GM19397 (cell line): ENCODE measurements around the gene ATAD3B.
"Not testable (repeated sequence)": the region's sequence is repeated elsewhere in the genome, so short reads cannot be mapped to it uniquely, and the experiment has no call there.

ENCODE experiments used
- ATAC-seq: cut with Tn5 transposase; IDR thresholded peaks from one replicate; pipeline ENCODE4 v1.9.1; 2021; ENCODE audit warnings: mild to moderate bottlenecking, moderate library complexity; ENCODE audit not compliant: unreplicated experiment

ATAD3B gene

DNA sequence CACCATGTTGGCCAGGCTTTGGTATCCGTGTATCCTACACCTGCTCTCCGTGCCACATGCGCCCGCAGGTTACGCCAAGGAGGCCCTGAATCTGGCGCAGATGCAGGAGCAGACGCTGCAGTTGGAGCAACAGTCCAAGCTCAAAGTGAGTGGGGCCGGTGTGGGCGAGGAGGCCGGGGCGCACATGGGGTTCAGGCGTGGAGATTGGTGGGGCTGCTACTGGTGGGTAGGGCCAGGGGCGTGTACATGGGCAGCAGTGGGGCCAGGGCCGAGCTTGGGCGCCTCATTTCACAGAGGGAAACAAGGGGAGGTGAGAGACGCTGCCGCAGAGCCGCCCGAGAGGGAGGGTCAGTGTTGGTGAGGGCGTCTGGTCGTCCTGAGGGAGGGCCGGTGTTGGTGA lies 5.6 kb downstream of the ATAD3B start:
- no peak for ATAC-seq

- no peak for ATAC-seq
Measured at GRCh38 chr1:1479547-1480487, 8.3 kb downstream of the ATAD3B start.

- ATAC-seq, result not testable (repeated sequence)
Measured at GRCh38 chr1:1480488-1480867, 8.9 kb downstream of the ATAD3B start.

DNA sequence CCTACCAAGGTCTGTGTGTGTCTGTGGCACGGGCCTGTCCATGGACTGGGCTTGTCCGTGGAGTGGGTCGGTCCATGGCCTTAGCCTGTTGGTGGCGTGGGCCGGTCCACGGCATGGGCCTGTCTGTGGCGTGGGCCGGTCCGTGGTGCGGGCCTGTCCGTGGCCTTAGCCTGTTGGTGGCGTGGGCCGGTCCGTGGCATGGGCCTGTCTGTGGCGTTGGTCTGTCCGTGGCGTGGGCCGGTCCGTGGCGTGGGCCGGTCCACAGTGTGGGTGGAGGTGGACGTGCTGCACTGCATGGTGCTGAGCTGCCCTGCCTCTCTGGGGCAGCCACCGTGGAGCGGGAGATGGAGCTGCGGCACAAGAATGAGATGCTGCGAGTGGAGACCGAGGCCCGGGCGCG lies 10.2 kb downstream of the ATAD3B start:
- ATAC-seq, result not testable (repeated sequence)

- no peak for ATAC-seq
Measured at GRCh38 chr1:1482856-1483255, 11.3 kb downstream of the ATAD3B start.

DNA sequence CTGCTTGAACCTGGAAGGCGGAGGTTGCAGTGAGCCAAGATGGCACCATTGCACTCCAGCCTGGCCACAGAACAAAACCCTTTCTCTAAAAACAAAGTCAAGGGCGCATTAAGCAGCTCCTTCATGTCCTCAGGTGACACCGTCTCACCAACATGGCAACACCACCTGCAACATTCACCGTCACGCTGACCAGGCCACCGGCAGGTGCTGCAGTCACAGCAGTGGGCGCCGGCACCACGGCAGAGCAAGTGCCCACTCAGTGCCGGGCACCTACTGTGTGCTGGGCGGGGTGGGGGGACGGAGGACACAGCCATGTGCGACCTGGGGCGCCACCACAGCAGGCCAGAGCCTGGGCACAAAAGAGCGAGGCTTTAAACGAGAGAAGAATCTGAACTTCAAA lies 12.1 kb downstream of the ATAD3B start:
- no peak for ATAC-seq

GRCh38 chr1:1484976-1485750 lies 13.6 kb downstream of the ATAD3B start:
- not testable (repeated sequence) for ATAC-seq

GRCh38 chr1:1485755-1486317 lies 14.3 kb downstream of the ATAD3B start:
- not testable (repeated sequence) for ATAC-seq

GRCh38 chr1:1487701-1488100 lies 16.1 kb downstream of the ATAD3B start:
- ATAC-seq, result no peak

DNA sequence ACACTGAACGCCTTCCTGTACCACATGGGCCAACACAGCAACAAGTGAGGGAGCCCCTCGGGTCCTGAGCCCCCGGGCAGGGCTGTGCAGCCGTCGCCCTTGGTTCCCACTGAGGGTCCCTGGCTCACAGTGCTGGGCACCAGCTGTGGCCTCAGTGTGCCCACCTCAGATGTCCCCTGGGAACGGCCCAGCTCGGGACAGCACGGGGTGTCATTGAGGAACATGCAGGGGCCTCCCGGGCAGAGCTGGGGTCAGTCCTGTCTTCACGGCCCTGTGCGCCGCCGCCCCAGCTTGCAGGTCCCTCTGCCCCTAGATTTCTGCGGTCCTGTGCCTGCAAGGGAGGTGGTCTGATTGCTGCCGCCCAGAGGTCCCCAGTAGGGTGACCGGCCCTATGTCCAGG lies 17.7 kb downstream of the ATAD3B start:
- ATAC-seq, result no peak

DNA sequence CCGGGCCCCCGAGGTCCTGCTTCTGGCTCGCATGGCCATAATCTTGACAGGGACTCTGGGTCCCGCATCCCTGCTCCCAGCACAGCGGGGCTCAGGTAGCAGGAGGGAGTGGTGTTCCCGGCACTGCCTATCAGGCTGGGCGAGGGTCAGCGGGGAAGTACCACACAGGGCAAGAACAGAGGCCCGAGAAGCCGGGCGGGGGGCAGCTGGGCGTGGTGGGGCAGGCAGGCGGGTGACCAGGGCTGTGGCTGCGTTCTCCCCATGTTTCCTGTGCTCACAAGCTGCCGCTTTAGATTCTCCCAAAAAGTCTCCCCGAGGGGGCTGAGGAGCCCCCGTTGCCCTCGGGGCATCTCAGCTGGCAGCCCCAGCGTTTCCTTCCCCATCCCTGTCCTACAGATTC lies 18.3 kb downstream of the ATAD3B start:
- no peak for ATAC-seq

- no peak for ATAC-seq
Measured at GRCh38 chr1:1490633-1491230, 19.2 kb downstream of the ATAD3B start.

DNA sequence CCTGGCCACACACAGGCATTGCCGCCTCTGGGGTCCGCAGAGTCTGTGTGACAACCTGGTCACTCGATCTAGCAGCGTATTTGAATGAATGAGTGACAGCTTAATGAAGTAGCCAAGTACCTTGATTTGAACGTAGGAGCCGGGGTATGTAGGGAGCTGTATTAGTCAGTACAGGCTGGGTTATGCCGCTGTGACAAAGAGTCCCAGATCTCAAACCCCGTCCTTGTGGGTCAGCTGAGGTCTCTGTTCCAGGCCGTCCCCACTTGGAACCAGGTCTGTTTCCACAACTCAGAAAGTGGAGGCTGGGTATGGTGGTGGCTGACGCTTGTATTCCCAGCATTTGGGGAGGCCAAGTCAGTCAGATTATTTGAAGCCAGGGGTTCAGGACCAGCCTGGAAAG lies 20.0 kb downstream of the ATAD3B start:
- ATAC-seq, result no peak

DNA sequence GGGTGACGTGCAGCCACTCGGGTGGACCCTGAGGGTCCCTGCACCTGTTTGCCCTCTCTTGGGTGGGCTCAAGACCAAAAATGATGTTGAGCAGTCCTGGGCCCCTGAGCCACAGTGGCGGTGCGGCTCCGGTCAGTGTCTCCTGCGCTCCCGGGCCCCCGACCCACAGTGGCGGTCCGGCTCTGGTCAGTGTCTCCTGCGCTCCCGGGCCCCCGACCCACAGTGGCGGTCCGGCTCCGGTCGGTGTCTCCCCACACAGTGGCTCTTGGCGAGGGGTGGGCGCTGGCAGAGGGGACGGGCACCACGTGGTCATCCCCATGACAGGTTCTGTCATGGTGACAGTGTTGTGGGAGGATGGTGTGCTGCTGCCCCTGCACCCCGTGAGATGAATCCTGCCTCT lies 22.7 kb downstream of the ATAD3B start:
- not testable (repeated sequence) for ATAC-seq

GRCh38 chr1:1495461-1495975 lies 24.0 kb downstream of the ATAD3B start:
- not testable (repeated sequence) for ATAC-seq

DNA sequence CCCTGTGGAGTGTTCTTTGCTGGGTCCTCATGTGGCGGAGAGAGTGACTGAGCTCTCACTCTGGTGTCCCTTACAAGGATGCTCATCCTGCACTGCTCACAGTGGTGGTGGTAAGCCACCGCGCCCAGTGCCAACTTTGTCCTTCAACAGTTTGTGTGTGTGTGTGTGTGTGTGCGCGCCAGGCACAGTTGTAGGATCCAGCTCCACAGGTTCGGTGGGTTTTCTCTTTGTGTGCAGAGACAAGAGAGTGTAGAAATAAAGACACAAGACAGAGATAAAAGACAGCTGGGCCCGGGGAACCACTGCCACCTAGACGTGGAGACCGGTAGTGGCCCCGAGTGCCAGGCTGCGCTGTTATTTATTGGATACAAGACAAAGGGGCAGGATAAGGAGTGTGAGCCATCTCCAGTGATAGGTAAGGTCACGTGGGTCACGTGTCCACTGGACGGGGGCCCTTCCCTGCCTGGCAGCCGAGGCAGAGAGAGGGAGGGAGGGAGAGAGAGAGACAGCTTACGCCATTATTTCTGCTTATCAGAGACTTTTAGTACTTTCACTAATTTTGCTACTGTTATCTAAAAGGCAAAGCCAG lies 33.3 kb downstream of the ATAD3B start:
- not testable (repeated sequence) for ATAC-seq

DNA sequence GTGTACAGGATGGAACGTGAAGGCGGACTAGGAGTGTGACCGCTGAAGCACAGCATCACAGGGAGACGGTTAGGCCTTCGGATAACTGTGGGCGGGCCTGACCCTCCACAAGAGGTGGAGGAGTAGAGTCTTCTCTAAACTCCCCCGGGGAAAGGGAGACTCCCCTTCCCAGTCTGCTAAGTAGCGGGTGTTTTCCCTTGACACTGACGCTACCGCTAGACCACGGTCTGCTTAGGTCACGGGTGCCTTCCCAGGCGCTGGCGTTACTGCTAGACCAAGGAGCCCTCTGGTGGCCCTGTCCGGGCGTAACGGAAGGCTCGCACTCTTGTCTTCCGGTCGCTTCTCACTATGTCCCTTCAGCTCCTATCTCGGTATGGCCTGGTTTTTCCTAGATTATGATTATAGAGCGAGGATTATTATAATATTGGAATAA lies 33.8 kb downstream of the ATAD3B start:
- ATAC-seq, result not testable (repeated sequence)

DNA sequence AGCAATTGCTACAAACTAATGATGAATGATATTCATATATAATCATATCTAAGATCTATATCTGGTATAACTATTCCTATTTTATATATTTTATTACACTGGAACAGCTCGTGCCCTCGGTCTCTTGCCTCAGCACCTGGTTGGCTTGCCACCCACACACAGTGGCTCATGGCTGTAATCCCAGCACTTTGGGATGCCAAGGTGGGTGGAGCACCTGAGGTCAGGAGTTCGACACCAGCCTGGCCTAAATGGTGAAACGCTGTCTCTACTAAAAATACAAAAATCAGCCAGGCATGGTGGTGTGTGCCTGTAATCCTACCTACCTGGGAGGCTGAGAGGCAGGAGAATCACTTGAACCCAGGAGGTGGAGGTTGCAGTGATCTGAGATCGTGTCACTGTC lies 34.2 kb downstream of the ATAD3B start:
- ATAC-seq, result not testable (repeated sequence)

- no peak for ATAC-seq
Measured at GRCh38 chr1:1507305-1507704, 35.7 kb downstream of the ATAD3B start.

GRCh38 chr1:1508775-1509464 lies 37.4 kb downstream of the ATAD3B start:
- not testable (repeated sequence) for ATAC-seq
